ENCODE results near the gene RGS1. TPM values are rescaled to one million over a fixed set of nuclear protein-coding genes. Genes with fewer than 3 reads are reported as not detected.

Gene RGS1
- total RNA-seq, 1 experiment from 2014 or later: not detected

- Histone ChIP-seq H2AFZ (ENCODE audit: low read length) (no peak overlapping the region), H3K9ac (ENCODE audit: low read length) (no peak overlapping the region), H3K4me1 (ENCODE audit: insufficient read depth, low read length) (no peaks in the 10 kb centered on the region), H3K9me2 (replicated peaks; ENCODE audit: low read length) (no peaks in the 10 kb centered on the region), H3K4me3 (ENCODE audit: low read length) (no peak overlapping the region), H3K27ac (ENCODE audit: low read length) (no peak overlapping the region), H3K27me3 (ENCODE audit: low read length) (no peaks in the 10 kb centered on the region), H3K4me2 (ENCODE audit: low read length) (no peak overlapping the region), H3F3A (ENCODE audit: low read length, unreplicated experiment) (no peaks in the 10 kb centered on the region), H4K20me1 (ENCODE audit: low read length) (no peaks in the 10 kb centered on the region), H3K79me2 (ENCODE audit: low read length) (no peaks in the 10 kb centered on the region), H3K36me3 (ENCODE audit: low read depth, low read length) (no peaks in the 10 kb centered on the region), H3K9me3 (ENCODE audit: low read length) (no peaks in the 10 kb centered on the region)
- BruUV-seq (replicated peaks): no TSS peak
- ChIA-PET POLR2A (ENCODE audit: unreplicated experiment) (no interaction called here), CTCF (no interaction called here)
- no peak for TF ChIP-seq EZH2 (IDR thresholded peaks at IDR 0.05; ENCODE audit: low read length, unreplicated experiment)
- TF ChIP-seq EZH2phosphoT487 (IDR thresholded peaks at IDR 0.05; ENCODE audit: borderline replicate concordance, low read length): no peak
- TF ChIP-seq CTCF (conservative IDR thresholded peaks at IDR 0.05; ENCODE audit: low read depth, low read length): no peak
- intact Hi-C loops (cut with micrococcal nuclease): no loop called here
- DNase-seq (no peak), ATAC-seq (no peak)
Measured at GRCh38 chr1:192587386-192588266, 12.1 kb downstream of the RGS1 start.

GRCh38 chr1:192588546-192588945 lies 13.0 kb downstream of the RGS1 start:
- Histone ChIP-seq H3K9me3 (ENCODE audit: low read length) (no peaks in the 10 kb centered on the region), H3K4me3 (ENCODE audit: low read length) (no peak overlapping the region), H3K9ac (ENCODE audit: low read length) (no peak overlapping the region), H3K27ac (ENCODE audit: low read length) (no peak overlapping the region), H3F3A (ENCODE audit: low read length, unreplicated experiment) (no peaks in the 10 kb centered on the region), H2AFZ (ENCODE audit: low read length) (no peak overlapping the region), H3K4me1 (ENCODE audit: insufficient read depth, low read length) (no peaks in the 10 kb centered on the region), H4K20me1 (ENCODE audit: low read length) (no peaks in the 10 kb centered on the region), H3K4me2 (ENCODE audit: low read length) (no peak overlapping the region), H3K79me2 (ENCODE audit: low read length) (no peaks in the 10 kb centered on the region), H3K36me3 (ENCODE audit: low read depth, low read length) (no peaks in the 10 kb centered on the region), H3K9me2 (replicated peaks; ENCODE audit: low read length) (no peaks in the 10 kb centered on the region), H3K27me3 (ENCODE audit: low read length) (no peaks in the 10 kb centered on the region)
- ChIA-PET CTCF (no interaction called here), POLR2A (ENCODE audit: unreplicated experiment) (no interaction called here)
- DNase-seq (peak; percentile 5), ATAC-seq (no peak)
- TF ChIP-seq EZH2phosphoT487 (IDR thresholded peaks at IDR 0.05; ENCODE audit: borderline replicate concordance, low read length): no peak
- no peak for TF ChIP-seq EZH2 (IDR thresholded peaks at IDR 0.05; ENCODE audit: low read length, unreplicated experiment)
- no peak for TF ChIP-seq CTCF (conservative IDR thresholded peaks at IDR 0.05; ENCODE audit: low read depth, low read length)
- intact Hi-C loops (cut with micrococcal nuclease): no loop called here
- no TSS peak for BruUV-seq (replicated peaks)

- Histone ChIP-seq H3K4me3 (ENCODE audit: low read length) (no peak overlapping the region), H3K79me2 (ENCODE audit: low read length) (no peaks in the 10 kb centered on the region), H3K36me3 (ENCODE audit: low read depth, low read length) (no peaks in the 10 kb centered on the region), H3K9ac (ENCODE audit: low read length) (no peak overlapping the region), H3K9me2 (replicated peaks; ENCODE audit: low read length) (no peaks in the 10 kb centered on the region), H3K27me3 (ENCODE audit: low read length) (no peaks in the 10 kb centered on the region), H3K4me2 (ENCODE audit: low read length) (no peak overlapping the region), H3F3A (ENCODE audit: low read length, unreplicated experiment) (no peaks in the 10 kb centered on the region), H3K9me3 (ENCODE audit: low read length) (no peaks in the 10 kb centered on the region), H3K4me1 (ENCODE audit: insufficient read depth, low read length) (no peaks in the 10 kb centered on the region), H4K20me1 (ENCODE audit: low read length) (no peaks in the 10 kb centered on the region), H3K27ac (ENCODE audit: low read length) (no peak overlapping the region), H2AFZ (ENCODE audit: low read length) (no peak overlapping the region)
- intact Hi-C loops (cut with micrococcal nuclease): no loop called here
- DNase-seq: no peak
- ChIA-PET CTCF (no interaction called here), POLR2A (ENCODE audit: unreplicated experiment) (no interaction called here)
- TF ChIP-seq EZH2 (IDR thresholded peaks at IDR 0.05; ENCODE audit: low read length, unreplicated experiment): no peak
- no peak for TF ChIP-seq EZH2phosphoT487 (IDR thresholded peaks at IDR 0.05; ENCODE audit: borderline replicate concordance, low read length)
- TF ChIP-seq CTCF (conservative IDR thresholded peaks at IDR 0.05; ENCODE audit: low read depth, low read length): no peak
- no peak for ATAC-seq
- no TSS peak for BruUV-seq (replicated peaks)
Measured at GRCh38 chr1:192589813-192590212, 14.2 kb downstream of the RGS1 start.
